HEK293 (cell line): ENCODE results near the gene B4GALT2.

Experiments used
- HOXD13 ChIP-seq: sonication (generic); formaldehyde crosslinking; IDR thresholded peaks from 2 replicates; pipeline ENCODE4 v1.8.0; 2022; ENCODE audit warnings: missing genetic modification reagents, borderline replicate concordance
- SCRT2 ChIP-seq: fragments of 450-650 bp; formaldehyde crosslinking; IDR thresholded peaks from 2 replicates; pipeline ENCODE4 v1.5.1; 2016; ENCODE audit warnings: missing biosample characterization, missing genetic modification characterization
- SP7 ChIP-seq: fragments of 450-650 bp; formaldehyde crosslinking; IDR thresholded peaks from 2 replicates; pipeline ENCODE4 v1.5.1; 2016; ENCODE audit warnings: missing biosample characterization, missing genetic modification characterization
- ZBTB8A ChIP-seq: fragments of 450-650 bp; formaldehyde crosslinking; IDR thresholded peaks from 2 replicates; pipeline ENCODE4 v1.5.1; 2016; ENCODE audit warnings: missing biosample characterization, missing genetic modification characterization
- ZFHX2 ChIP-seq: fragments of 450-650 bp; formaldehyde crosslinking; conservative IDR thresholded peaks from 2 replicates; pipeline ENCODE4 v1.5.1; 2016; ENCODE audit warnings: missing biosample characterization, missing genetic modification characterization
- ZFP3 ChIP-seq: fragments of 450-650 bp; formaldehyde crosslinking; IDR thresholded peaks from 2 replicates; pipeline ENCODE4 v1.5.1; 2016; ENCODE audit warnings: low read depth, missing biosample characterization, missing genetic modification characterization
- ZNF132 ChIP-seq: fragments of 450-650 bp; formaldehyde crosslinking; IDR thresholded peaks from 2 replicates; pipeline ENCODE4 v1.5.1; 2017; ENCODE audit warnings: missing biosample characterization, missing genetic modification characterization, borderline replicate concordance
- ZNF133 ChIP-seq: fragments of 450-650 bp; formaldehyde crosslinking; IDR thresholded peaks from 2 replicates; pipeline ENCODE4 v1.5.1; 2016; ENCODE audit warnings: missing biosample characterization, missing genetic modification characterization
- ZNF138 ChIP-seq: fragments of 450-650 bp; formaldehyde crosslinking; IDR thresholded peaks from 2 replicates; pipeline ENCODE4 v1.5.1; 2016; ENCODE audit warnings: missing biosample characterization, missing genetic modification characterization, borderline replicate concordance
- ZNF146 ChIP-seq: fragments of 450-650 bp; formaldehyde crosslinking; IDR thresholded peaks from 2 replicates; pipeline ENCODE4 v1.5.1; 2016; ENCODE audit warnings: missing biosample characterization, missing genetic modification characterization
- ZNF341 ChIP-seq: fragments of 450-650 bp; formaldehyde crosslinking; IDR thresholded peaks from 2 replicates; pipeline ENCODE4; 2016; ENCODE audit warnings: low read depth, missing biosample characterization, missing genetic modification characterization
- ZNF571 ChIP-seq: fragments of 450-650 bp; formaldehyde crosslinking; IDR thresholded peaks from 2 replicates; pipeline ENCODE4 v1.5.0; 2017; ENCODE audit warnings: missing biosample characterization, missing genetic modification characterization
- ZNF629 ChIP-seq: fragments of 450-650 bp; formaldehyde crosslinking; IDR thresholded peaks from 2 replicates; pipeline ENCODE4 v1.5.1; 2017; ENCODE audit warnings: missing biosample characterization, missing genetic modification characterization
- ZNF664 ChIP-seq: fragments of 450-650 bp; formaldehyde crosslinking; IDR thresholded peaks from 2 replicates; pipeline ENCODE4 v1.5.1; 2016; ENCODE audit warnings: missing biosample characterization, missing genetic modification characterization
- ZNF776 ChIP-seq: fragments of 450-650 bp; formaldehyde crosslinking; IDR thresholded peaks from 2 replicates; pipeline ENCODE4 v1.5.0; 2017; ENCODE audit warnings: missing biosample characterization, missing genetic modification characterization, borderline replicate concordance
- ZNF777 ChIP-seq: fragments of 450-650 bp; formaldehyde crosslinking; IDR thresholded peaks from 2 replicates; pipeline ENCODE4 v1.5.1; 2017; ENCODE audit warnings: missing biosample characterization, missing genetic modification characterization, borderline replicate concordance
- ZNF837 ChIP-seq: fragments of 450-650 bp; formaldehyde crosslinking; IDR thresholded peaks from 2 replicates; pipeline ENCODE4 v1.5.1; 2016; ENCODE audit warnings: missing biosample characterization, missing genetic modification characterization
- TF ChIP-seq, protein P1 (sequence below): fragments of 450-650 bp; formaldehyde crosslinking; IDR thresholded peaks from 2 replicates; pipeline ENCODE4 v1.5.1; 2016; ENCODE audit warnings: missing biosample characterization, missing genetic modification characterization, borderline replicate concordance
- TF ChIP-seq, protein P2 (sequence below): fragments of 450-650 bp; formaldehyde crosslinking; IDR thresholded peaks from 2 replicates; pipeline ENCODE4 v1.5.1; 2016; ENCODE audit warnings: missing biosample characterization, missing genetic modification characterization, low read depth
- TF ChIP-seq, protein P3 (sequence below): sonication (generic); formaldehyde crosslinking; IDR thresholded peaks from 2 replicates; pipeline ENCODE4 v1.8.1; 2022; ENCODE audit warnings: mild to moderate bottlenecking, moderate library complexity, missing genetic modification reagents
- TF ChIP-seq, protein P4 (sequence below): fragments of 450-650 bp; formaldehyde crosslinking; IDR thresholded peaks from 2 replicates; pipeline ENCODE4; 2016; ENCODE audit warnings: missing biosample characterization, missing genetic modification characterization

Gene B4GALT2

DNA sequence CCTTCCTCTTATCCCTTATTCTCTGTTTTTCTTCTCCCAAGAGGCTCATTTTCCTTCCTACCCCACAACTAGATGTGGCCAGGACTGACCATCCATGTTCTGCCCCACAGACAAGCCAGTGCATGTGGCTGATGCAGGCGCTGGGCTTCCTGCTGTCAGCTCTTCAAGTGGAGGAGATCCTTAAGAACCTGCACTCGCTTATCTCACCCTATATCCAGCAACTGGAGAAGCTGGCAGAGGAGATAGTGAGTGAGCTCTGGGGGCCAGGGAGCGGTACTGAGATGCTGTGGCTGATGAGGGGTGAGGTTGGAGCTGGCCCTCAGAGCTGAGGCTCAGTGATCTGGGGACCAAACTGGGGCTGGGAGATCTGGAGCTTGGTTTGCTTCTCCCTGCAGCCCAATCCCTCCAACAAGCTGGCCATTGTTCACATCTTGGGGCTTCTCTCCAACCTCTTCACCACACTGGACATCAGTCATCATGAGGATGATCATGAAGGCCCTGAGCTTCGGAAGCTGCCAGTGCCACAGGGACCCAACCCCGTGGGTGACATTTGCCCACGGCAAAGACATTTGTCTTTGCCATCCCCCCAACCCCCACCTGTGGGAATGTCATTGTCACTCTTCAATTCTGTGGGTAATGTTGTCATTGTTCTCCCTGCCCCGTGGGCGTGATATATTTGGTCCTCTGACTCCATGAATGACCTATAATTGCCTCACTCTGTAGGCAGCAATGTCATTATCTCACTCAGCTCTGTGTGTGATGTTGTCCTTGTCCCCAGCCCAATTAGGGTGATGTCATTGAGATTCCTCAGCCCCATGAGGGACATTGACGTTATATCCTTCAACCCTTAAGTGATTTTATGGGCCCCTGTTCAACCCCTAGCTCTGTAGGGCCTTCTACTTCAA is 20.4 kb upstream of the B4GALT2 start (continued):
- TF ChIP-seq, protein P1, sequence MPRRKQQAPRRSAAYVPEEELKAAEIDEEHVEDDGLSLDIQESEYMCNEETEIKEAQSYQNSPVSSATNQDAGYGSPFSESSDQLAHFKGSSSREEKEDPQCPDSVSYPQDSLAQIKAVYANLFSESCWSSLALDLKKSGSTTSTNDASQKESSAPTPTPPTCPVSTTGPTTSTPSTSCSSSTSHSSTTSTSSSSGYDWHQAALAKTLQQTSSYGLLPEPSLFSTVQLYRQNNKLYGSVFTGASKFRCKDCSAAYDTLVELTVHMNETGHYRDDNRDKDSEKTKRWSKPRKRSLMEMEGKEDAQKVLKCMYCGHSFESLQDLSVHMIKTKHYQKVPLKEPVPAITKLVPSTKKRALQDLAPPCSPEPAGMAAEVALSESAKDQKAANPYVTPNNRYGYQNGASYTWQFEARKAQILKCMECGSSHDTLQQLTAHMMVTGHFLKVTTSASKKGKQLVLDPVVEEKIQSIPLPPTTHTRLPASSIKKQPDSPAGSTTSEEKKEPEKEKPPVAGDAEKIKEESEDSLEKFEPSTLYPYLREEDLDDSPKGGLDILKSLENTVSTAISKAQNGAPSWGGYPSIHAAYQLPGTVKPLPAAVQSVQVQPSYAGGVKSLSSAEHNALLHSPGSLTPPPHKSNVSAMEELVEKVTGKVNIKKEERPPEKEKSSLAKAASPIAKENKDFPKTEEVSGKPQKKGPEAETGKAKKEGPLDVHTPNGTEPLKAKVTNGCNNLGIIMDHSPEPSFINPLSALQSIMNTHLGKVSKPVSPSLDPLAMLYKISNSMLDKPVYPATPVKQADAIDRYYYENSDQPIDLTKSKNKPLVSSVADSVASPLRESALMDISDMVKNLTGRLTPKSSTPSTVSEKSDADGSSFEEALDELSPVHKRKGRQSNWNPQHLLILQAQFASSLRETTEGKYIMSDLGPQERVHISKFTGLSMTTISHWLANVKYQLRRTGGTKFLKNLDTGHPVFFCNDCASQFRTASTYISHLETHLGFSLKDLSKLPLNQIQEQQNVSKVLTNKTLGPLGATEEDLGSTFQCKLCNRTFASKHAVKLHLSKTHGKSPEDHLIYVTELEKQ (tag by site-specific recombination): 0 out of 2 replicates have a peak, but pooled peaks have one; percentile 27
- TF ChIP-seq ZNF133 (tag by site-specific recombination) (no peak), ZNF837 (tag by site-specific recombination) (no peak), ZNF146 (tag by site-specific recombination) (no peak), ZNF777 (no peak), ZNF132 (no peak), HOXD13 (CRISPR knock-in tag) (no peak), SCRT2 (tag by site-specific recombination) (peak; percentile 96), ZNF776 (tag by site-specific recombination) (no peak), ZFHX2 (tag by site-specific recombination) (peak; percentile 99), SP7 (peak; percentile 81), ZNF341 (no peak), ZNF571 (tag by site-specific recombination) (no peak), ZFP3 (tag by site-specific recombination) (no peak), ZNF138 (tag by site-specific recombination) (no peak), ZNF664 (no peak), ZBTB8A (tag by site-specific recombination) (0 out of 2 replicates have a peak, but pooled peaks have one; percentile 32), ZNF629 (tag by site-specific recombination) (peak; percentile 98)
- TF ChIP-seq, protein P2, sequence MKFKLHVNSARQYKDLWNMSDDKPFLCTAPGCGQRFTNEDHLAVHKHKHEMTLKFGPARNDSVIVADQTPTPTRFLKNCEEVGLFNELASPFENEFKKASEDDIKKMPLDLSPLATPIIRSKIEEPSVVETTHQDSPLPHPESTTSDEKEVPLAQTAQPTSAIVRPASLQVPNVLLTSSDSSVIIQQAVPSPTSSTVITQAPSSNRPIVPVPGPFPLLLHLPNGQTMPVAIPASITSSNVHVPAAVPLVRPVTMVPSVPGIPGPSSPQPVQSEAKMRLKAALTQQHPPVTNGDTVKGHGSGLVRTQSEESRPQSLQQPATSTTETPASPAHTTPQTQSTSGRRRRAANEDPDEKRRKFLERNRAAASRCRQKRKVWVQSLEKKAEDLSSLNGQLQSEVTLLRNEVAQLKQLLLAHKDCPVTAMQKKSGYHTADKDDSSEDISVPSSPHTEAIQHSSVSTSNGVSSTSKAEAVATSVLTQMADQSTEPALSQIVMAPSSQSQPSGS: peak; percentile 96
- TF ChIP-seq, protein P3, sequence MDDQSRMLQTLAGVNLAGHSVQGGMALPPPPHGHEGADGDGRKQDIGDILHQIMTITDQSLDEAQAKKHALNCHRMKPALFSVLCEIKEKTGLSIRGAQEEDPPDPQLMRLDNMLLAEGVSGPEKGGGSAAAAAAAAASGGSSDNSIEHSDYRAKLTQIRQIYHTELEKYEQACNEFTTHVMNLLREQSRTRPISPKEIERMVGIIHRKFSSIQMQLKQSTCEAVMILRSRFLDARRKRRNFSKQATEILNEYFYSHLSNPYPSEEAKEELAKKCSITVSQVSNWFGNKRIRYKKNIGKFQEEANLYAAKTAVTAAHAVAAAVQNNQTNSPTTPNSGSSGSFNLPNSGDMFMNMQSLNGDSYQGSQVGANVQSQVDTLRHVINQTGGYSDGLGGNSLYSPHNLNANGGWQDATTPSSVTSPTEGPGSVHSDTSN (CRISPR knock-in tag): no peak
- TF ChIP-seq, protein P4, sequence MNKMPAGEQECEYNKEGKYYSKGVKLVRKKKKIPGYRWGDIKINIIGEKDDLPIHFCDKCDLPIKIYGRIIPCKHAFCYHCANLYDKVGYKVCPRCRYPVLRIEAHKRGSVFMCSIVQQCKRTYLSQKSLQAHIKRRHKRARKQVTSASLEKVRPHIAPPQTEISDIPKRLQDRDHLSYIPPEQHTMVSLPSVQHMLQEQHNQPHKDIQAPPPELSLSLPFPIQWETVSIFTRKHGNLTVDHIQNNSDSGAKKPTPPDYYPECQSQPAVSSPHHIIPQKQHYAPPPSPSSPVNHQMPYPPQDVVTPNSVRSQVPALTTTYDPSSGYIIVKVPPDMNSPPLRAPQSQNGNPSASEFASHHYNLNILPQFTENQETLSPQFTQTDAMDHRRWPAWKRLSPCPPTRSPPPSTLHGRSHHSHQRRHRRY (tag by site-specific recombination): no peak
